ENCODE results near the gene CD47. TPM values are rescaled to one million over a fixed set of nuclear protein-coding genes. Genes with fewer than 3 reads are reported as not detected.

The CD47 gene
- total RNA-seq, 1 experiment from 2014 or later: 76.9 TPM

- intact Hi-C loops (cut with micrococcal nuclease; ENCODE audit: unreplicated experiment): no loop called here
- no peak for DNase-seq
- no TSS peak for BruUV-seq (replicated peaks)
- H3K9me2 ChIP-seq (ENCODE audit: insufficient read depth): no peaks in the 10 kb centered on the region
- no peaks in the 10 kb centered on the region for H4K20me1 ChIP-seq (ENCODE audit: insufficient read depth)
- H3K4me3 ChIP-seq: no peak overlapping the region
- TF ChIP-seq EZH2 (IDR thresholded peaks at IDR 0.05; ENCODE audit: low read depth): no peak
- no peak for TF ChIP-seq CTCF (conservative IDR thresholded peaks at IDR 0.05)
- H3K27me3 ChIP-seq (ENCODE audit: insufficient read depth, low read depth): no peaks in the 10 kb centered on the region
- H3K4me2 ChIP-seq: no peak overlapping the region
- H3K79me2 ChIP-seq (ENCODE audit: low read depth): no peaks in the 10 kb centered on the region
- no peaks in the 10 kb centered on the region for H3K9me3 ChIP-seq (ENCODE audit: insufficient read depth, low read depth)
- H3K4me1 ChIP-seq (replicated peaks; ENCODE audit: insufficient read depth): no peaks in the 10 kb centered on the region
- no peak overlapping the region for H2AFZ ChIP-seq
- H3F3A ChIP-seq (ENCODE audit: insufficient read depth, low read depth): 0 out of 2 replicates have a peak, but pooled peaks cover 3% of the 10 kb centered on the region
- H3K27ac ChIP-seq: no peak overlapping the region
- CTCF ChIA-PET: no interaction called here
- no peaks in the 10 kb centered on the region for H3K36me3 ChIP-seq (ENCODE audit: low read depth)
- POLR2A ChIA-PET (ENCODE audit: unreplicated experiment): interaction anchor here (0.6 to 0.7 kb wide), 2 partner anchors 50 to 130 kb away, joined by 3 to 5 read pairs; no protein-coding TSS in a partner anchor
Observed at GRCh38 chr3:108117241-108117775, 26.5 kb upstream of the CD47 start.

GRCh38 chr3:108114423-108115065 is 23.7 kb upstream of the CD47 start:
- no peak for TF ChIP-seq EZH2 (IDR thresholded peaks at IDR 0.05; ENCODE audit: low read depth)
- TF ChIP-seq CTCF (conservative IDR thresholded peaks at IDR 0.05): no peak
- BruUV-seq (replicated peaks): no TSS peak
- H3K27me3 ChIP-seq (ENCODE audit: insufficient read depth, low read depth): no peaks in the 10 kb centered on the region
- no peak overlapping the region for H2AFZ ChIP-seq
- H3K4me2 ChIP-seq: no peak overlapping the region
- no peaks in the 10 kb centered on the region for H3K9me3 ChIP-seq (ENCODE audit: insufficient read depth, low read depth)
- H3K4me1 ChIP-seq (replicated peaks; ENCODE audit: insufficient read depth): no peaks in the 10 kb centered on the region
- H3K36me3 ChIP-seq (ENCODE audit: low read depth): no peaks in the 10 kb centered on the region
- H3K27ac ChIP-seq: no peak overlapping the region
- no peaks in the 10 kb centered on the region for H3K9me2 ChIP-seq (ENCODE audit: insufficient read depth)
- DNase-seq: no peak
- ChIA-PET CTCF (no interaction called here), POLR2A (ENCODE audit: unreplicated experiment) (interaction anchor here (0.6 kb wide), 1 partner anchor 46 kb away, joined by 4 read pairs; no protein-coding TSS in a partner anchor)
- H3K79me2 ChIP-seq (ENCODE audit: low read depth): no peaks in the 10 kb centered on the region
- intact Hi-C loops (cut with micrococcal nuclease; ENCODE audit: unreplicated experiment): no loop called here
- no peak overlapping the region for H3K4me3 ChIP-seq
- H4K20me1 ChIP-seq (ENCODE audit: insufficient read depth): no peaks in the 10 kb centered on the region
- no peaks in the 10 kb centered on the region for H3F3A ChIP-seq (ENCODE audit: insufficient read depth, low read depth)

GRCh38 chr3:108113975-108114374 is 23.1 kb upstream of the CD47 start:
- Histone ChIP-seq H3K27me3 (ENCODE audit: insufficient read depth, low read depth) (no peaks in the 10 kb centered on the region), H4K20me1 (ENCODE audit: insufficient read depth) (no peaks in the 10 kb centered on the region), H3K9me3 (ENCODE audit: insufficient read depth, low read depth) (no peaks in the 10 kb centered on the region), H3K27ac (no peak overlapping the region), H2AFZ (no peak overlapping the region), H3K4me3 (no peak overlapping the region), H3K36me3 (ENCODE audit: low read depth) (no peaks in the 10 kb centered on the region), H3K4me2 (no peak overlapping the region), H3F3A (ENCODE audit: insufficient read depth, low read depth) (no peaks in the 10 kb centered on the region), H3K9me2 (ENCODE audit: insufficient read depth) (no peaks in the 10 kb centered on the region), H3K4me1 (replicated peaks; ENCODE audit: insufficient read depth) (no peaks in the 10 kb centered on the region), H3K79me2 (ENCODE audit: low read depth) (no peaks in the 10 kb centered on the region)
- no peak for TF ChIP-seq CTCF (conservative IDR thresholded peaks at IDR 0.05)
- no peak for TF ChIP-seq EZH2 (IDR thresholded peaks at IDR 0.05; ENCODE audit: low read depth)
- ChIA-PET POLR2A (ENCODE audit: unreplicated experiment) (no interaction called here), CTCF (no interaction called here)
- BruUV-seq (replicated peaks): no TSS peak
- DNase-seq: no peak
- intact Hi-C loops (cut with micrococcal nuclease; ENCODE audit: unreplicated experiment): no loop called here
